HL-60 (cell line): ENCODE data around the gene ADSS1.

Source experiments
- DNase-seq, 2 experiments: peaks; one replicate each; pipeline ENCODE4 v3.0.0-alpha.2; 2010 to 2020; ENCODE audit warnings: low read depth in 1 of 2, low spot score in 1 of 2
- H3K27ac ChIP-seq: fragments of 250-450 bp; sonication (Bioruptor Pico); replicated peaks from 2 replicates; pipeline ENCODE4 v1.5.1; 2020; ENCODE audit warnings: mild to moderate bottlenecking, moderate library complexity
- H3K27me3 ChIP-seq: fragments of 250-450 bp; sonication (Bioruptor Pico); 2 replicates; pipeline ENCODE4 v1.5.1; 2021; ENCODE audit warnings: mild to moderate bottlenecking, moderate library complexity; ENCODE audit not compliant: insufficient read depth, poor library complexity, severe bottlenecking
- H3K4me3 ChIP-seq: replicated peaks from 2 replicates; pipeline ENCODE4 v1.5.1; 2011; ENCODE audit warnings: mild to moderate bottlenecking, control low read depth, low read length; ENCODE audit not compliant: insufficient read depth
- GABPA ChIP-seq: IDR thresholded peaks from 2 replicates; pipeline ENCODE4 v1.6.1; 2012; ENCODE audit warnings: low read depth
- POLR2AphosphoS5 ChIP-seq: IDR thresholded peaks from 2 replicates; pipeline ENCODE4 v1.6.1; 2012; ENCODE audit warnings: low read depth
- SPI1 ChIP-seq: IDR thresholded peaks from 2 replicates; pipeline ENCODE4 v1.6.1; 2012; ENCODE audit warnings: low read depth, mild to moderate bottlenecking, borderline replicate concordance
- TF ChIP-seq, protein P1 (sequence below): IDR thresholded peaks from 2 replicates; pipeline ENCODE4 v1.6.1; 2012; ENCODE audit warnings: low read depth; ENCODE audit not compliant: insufficient replicate concordance
- TF ChIP-seq, protein P2 (sequence below): IDR thresholded peaks from one replicate; pipeline ENCODE4 v1.5.1; 2011; ENCODE audit warnings: low read length, control low read depth, inconsistent platforms; ENCODE audit not compliant: insufficient read depth

Gene ADSS1

DNA sequence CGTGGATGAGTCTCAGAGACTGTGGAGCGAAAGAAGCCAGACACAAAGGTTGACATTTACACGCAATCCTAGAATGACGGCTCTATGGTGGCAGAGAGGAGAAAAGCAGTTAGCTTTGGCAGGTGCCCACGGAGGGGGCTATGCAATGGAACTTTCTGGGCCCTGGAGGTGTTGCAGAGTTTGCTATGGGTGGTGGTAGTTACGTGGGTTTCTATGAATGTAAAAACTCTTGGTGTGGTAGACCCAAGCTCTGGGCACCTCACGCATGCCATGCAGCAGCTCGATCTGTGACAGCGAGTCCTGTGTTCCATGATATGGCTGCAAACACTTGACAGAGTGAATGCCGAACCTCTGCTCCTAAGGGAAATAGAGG lies 39.6 kb upstream of the ADSS1 start:
- Histone ChIP-seq H3K27me3 (peaks cover 6% of the 10 kb centered on the region), H3K4me3 (no peak overlapping the region), H3K27ac (no peak overlapping the region)
- no peak for TF ChIP-seq GABPA
- TF ChIP-seq, protein P1, sequence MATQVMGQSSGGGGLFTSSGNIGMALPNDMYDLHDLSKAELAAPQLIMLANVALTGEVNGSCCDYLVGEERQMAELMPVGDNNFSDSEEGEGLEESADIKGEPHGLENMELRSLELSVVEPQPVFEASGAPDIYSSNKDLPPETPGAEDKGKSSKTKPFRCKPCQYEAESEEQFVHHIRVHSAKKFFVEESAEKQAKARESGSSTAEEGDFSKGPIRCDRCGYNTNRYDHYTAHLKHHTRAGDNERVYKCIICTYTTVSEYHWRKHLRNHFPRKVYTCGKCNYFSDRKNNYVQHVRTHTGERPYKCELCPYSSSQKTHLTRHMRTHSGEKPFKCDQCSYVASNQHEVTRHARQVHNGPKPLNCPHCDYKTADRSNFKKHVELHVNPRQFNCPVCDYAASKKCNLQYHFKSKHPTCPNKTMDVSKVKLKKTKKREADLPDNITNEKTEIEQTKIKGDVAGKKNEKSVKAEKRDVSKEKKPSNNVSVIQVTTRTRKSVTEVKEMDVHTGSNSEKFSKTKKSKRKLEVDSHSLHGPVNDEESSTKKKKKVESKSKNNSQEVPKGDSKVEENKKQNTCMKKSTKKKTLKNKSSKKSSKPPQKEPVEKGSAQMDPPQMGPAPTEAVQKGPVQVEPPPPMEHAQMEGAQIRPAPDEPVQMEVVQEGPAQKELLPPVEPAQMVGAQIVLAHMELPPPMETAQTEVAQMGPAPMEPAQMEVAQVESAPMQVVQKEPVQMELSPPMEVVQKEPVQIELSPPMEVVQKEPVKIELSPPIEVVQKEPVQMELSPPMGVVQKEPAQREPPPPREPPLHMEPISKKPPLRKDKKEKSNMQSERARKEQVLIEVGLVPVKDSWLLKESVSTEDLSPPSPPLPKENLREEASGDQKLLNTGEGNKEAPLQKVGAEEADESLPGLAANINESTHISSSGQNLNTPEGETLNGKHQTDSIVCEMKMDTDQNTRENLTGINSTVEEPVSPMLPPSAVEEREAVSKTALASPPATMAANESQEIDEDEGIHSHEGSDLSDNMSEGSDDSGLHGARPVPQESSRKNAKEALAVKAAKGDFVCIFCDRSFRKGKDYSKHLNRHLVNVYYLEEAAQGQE, result no peak
- TF ChIP-seq, protein P2, sequence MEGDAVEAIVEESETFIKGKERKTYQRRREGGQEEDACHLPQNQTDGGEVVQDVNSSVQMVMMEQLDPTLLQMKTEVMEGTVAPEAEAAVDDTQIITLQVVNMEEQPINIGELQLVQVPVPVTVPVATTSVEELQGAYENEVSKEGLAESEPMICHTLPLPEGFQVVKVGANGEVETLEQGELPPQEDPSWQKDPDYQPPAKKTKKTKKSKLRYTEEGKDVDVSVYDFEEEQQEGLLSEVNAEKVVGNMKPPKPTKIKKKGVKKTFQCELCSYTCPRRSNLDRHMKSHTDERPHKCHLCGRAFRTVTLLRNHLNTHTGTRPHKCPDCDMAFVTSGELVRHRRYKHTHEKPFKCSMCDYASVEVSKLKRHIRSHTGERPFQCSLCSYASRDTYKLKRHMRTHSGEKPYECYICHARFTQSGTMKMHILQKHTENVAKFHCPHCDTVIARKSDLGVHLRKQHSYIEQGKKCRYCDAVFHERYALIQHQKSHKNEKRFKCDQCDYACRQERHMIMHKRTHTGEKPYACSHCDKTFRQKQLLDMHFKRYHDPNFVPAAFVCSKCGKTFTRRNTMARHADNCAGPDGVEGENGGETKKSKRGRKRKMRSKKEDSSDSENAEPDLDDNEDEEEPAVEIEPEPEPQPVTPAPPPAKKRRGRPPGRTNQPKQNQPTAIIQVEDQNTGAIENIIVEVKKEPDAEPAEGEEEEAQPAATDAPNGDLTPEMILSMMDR, result no peak
- no peak for TF ChIP-seq POLR2AphosphoS5
- no peak for TF ChIP-seq SPI1
- DNase-seq, result no peak

DNA sequence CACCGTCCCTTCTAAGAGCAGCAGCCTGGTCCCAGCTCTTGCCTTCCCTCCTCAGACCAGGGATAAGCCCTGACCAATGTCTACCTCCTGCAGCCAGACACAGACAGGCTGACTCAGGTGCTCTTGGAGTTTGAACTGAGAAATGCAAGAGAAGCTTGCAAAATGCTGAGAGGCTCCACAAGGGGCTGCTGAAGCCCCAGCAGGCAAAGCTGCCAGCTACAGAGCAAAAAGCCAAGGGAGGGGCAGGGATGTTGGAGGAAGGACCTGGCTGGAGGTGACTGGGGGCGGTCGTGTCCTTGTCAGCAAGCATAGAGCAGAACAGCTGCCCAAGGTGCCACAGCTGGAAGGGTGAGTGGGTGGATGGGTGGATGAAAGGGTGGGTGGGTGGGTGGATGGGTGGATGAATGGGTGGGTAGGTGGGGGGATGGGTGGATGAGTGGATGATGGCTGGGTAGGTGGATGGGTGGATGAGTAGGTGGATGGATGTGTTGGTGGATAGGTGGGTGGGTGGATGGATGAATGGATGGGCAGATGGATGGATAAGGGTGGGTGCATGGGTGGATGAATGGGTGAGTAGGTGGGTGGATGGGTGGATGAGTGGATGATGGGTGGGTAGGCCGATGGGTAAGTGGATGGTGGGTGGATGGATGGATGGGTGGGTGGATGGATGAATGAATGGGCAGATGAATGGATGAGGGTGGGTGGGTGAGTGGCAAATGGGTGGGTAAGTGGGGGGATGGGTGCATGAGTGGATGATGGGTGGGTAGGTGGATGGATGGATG lies 38.6 kb upstream of the ADSS1 start:
- TF ChIP-seq, protein P1, result no peak
- TF ChIP-seq GABPA (no peak), SPI1 (no peak), POLR2AphosphoS5 (no peak)
- TF ChIP-seq, protein P2, result no peak
- Histone ChIP-seq H3K27ac (no peak overlapping the region), H3K27me3 (peaks cover 6% of the 10 kb centered on the region), H3K4me3 (no peak overlapping the region)
- DNase-seq, result no peak

DNA sequence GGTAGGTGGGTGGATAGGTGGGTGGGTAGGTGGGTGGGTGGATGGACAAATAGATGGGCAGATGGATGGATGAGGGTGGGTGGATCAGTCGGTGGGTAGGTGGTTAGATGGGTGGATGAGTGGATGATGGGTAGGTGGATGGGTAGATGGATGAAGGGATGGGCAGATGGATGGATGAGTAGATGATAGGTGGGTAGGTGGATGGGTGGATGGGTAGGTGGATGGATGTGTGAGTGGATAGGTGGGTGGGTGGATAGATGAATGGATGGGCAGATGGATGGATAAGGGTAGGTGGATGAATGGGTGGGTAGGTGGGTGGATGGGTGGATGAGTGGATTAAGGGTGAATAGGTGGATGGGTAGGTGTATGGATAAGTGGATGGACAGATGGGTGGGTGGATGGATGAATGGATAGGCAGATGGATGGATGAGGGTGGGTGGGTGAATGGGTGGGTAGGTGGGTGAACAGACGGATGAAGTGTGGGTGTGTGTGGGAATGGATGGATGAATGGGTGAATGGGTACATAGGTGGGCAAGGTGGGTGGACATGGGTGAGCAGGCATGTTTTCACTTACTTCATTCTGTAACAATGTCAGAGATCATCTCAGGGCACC lies 37.9 kb upstream of the ADSS1 start:
- Histone ChIP-seq H3K27ac (no peak overlapping the region), H3K27me3 (peaks cover 6% of the 10 kb centered on the region), H3K4me3 (no peak overlapping the region)
- no peak for DNase-seq
- TF ChIP-seq, protein P1, result no peak
